GM23338 (cell line): Measurements from ENCODE around the gene GRK3. TPM values are rescaled to one million over a fixed set of nuclear protein-coding genes. Genes with fewer than 3 reads are reported as not detected.

Experiments
- ATAC-seq: fragments of 200-7000 bp; cut with Tn5 transposase; 3 replicates; pipeline ENCODE4 v1.9.1; 2020
- DNase-seq: peaks from one replicate; pipeline ENCODE4 v3.0.0-alpha.2; 2015; ENCODE audit warnings: low spot score
- H2AFZ ChIP-seq: fragments of 200-600 bp; sonication (generic); 2 replicates; pipeline ENCODE4 v1.8.0; 2016; ENCODE audit warnings: antibody characterized with exemption, mild to moderate bottlenecking, moderate library complexity
- H3F3A ChIP-seq: fragments of 200-600 bp; sonication (generic); replicated peaks from 2 replicates; pipeline ENCODE4 v1.8.0; 2017; ENCODE audit warnings: antibody characterized with exemption, mixed run types, low read depth
- H3K27ac ChIP-seq: fragments of 200-600 bp; sonication (generic); 2 replicates; pipeline ENCODE4 v1.6.1; 2016; ENCODE audit warnings: low read depth
- H3K27me3 ChIP-seq: fragments of 200-600 bp; sonication (generic); 2 replicates; pipeline ENCODE4 v1.8.0; 2016; ENCODE audit warnings: mild to moderate bottlenecking, mixed run types, moderate library complexity; ENCODE audit not compliant: insufficient read depth
- H3K36me3 ChIP-seq: fragments of 200-600 bp; sonication (generic); 2 replicates; pipeline ENCODE4 v1.8.0; 2016; ENCODE audit warnings: mild to moderate bottlenecking; ENCODE audit not compliant: insufficient read depth
- H3K4me1 ChIP-seq: fragments of 200-600 bp; sonication (generic); 2 replicates; pipeline ENCODE4 v1.8.0; 2016; ENCODE audit warnings: mild to moderate bottlenecking, moderate library complexity; ENCODE audit not compliant: insufficient read depth
- H3K4me2 ChIP-seq: fragments of 200-600 bp; sonication (generic); 2 replicates; pipeline ENCODE4 v1.7.1; 2017; ENCODE audit warnings: mixed run types
- H3K4me3 ChIP-seq: fragments of 200-600 bp; sonication (generic); 2 replicates; pipeline ENCODE4 v1.6.1; 2016; ENCODE audit warnings: mixed run types
- H3K79me2 ChIP-seq: fragments of 200-600 bp; sonication (generic); replicated peaks from 2 replicates; pipeline ENCODE4 v1.8.0; 2017; ENCODE audit warnings: mild to moderate bottlenecking; ENCODE audit not compliant: insufficient read depth
- H3K9me2 ChIP-seq: fragments of 200-600 bp; sonication (generic); 2 replicates; pipeline ENCODE4 v1.8.0; 2017; ENCODE audit not compliant: insufficient read depth
- H4K20me1 ChIP-seq: fragments of 200-600 bp; sonication (generic); replicated peaks from 2 replicates; pipeline ENCODE4 v1.8.0; 2017; ENCODE audit warnings: mild to moderate bottlenecking; ENCODE audit not compliant: insufficient read depth
- H3K27ac Mint-ChIP-seq: 2 replicates; pipeline ENCODE4 v1.8.0; 2020; ENCODE audit warnings: inconsistent platforms, mild to moderate bottlenecking, moderate library complexity, mixed read lengths
- H3K27me3 Mint-ChIP-seq: 3 replicates; pipeline ENCODE4 v1.8.0; 2022; ENCODE audit warnings: low read depth, mild to moderate bottlenecking, moderate library complexity, mixed read lengths, inconsistent platforms; ENCODE audit not compliant: insufficient read depth, poor library complexity
- H3K36me3 Mint-ChIP-seq: 3 replicates; pipeline ENCODE4 v1.8.0; 2021; ENCODE audit warnings: low read depth, mild to moderate bottlenecking, inconsistent platforms, moderate library complexity, mixed read lengths
- H3K4me1 Mint-ChIP-seq: 3 replicates; pipeline ENCODE4 v1.8.0; 2020; ENCODE audit warnings: mild to moderate bottlenecking, inconsistent platforms, mixed read lengths
- H3K4me3 Mint-ChIP-seq: 3 replicates; pipeline ENCODE4 v1.8.0; 2021; ENCODE audit warnings: moderate library complexity, mild to moderate bottlenecking, inconsistent platforms, mixed read lengths
- H3K9me3 Mint-ChIP-seq: 3 replicates; pipeline ENCODE4 v1.8.0; 2020; ENCODE audit warnings: moderate library complexity, mild to moderate bottlenecking, inconsistent platforms, mixed read lengths
- EZH2 ChIP-seq: fragments of 200-600 bp; sonication (generic); IDR thresholded peaks from one replicate; pipeline ENCODE4 v1.8.0; 2017; ENCODE audit warnings: antibody characterized with exemption, mild to moderate bottlenecking, low read depth; ENCODE audit not compliant: unreplicated experiment
- JUNB ChIP-seq: IDR thresholded peaks from one replicate; pipeline ENCODE4 v1.6.1; 2016; ENCODE audit warnings: antibody characterized with exemption; ENCODE audit not compliant: unreplicated experiment
- NANOG ChIP-seq: IDR thresholded peaks from 2 replicates; pipeline ENCODE4 v1.6.1; 2016; ENCODE audit warnings: antibody characterized with exemption, borderline replicate concordance
- POLR2AphosphoS5 ChIP-seq: IDR thresholded peaks from 2 replicates; pipeline ENCODE4 v1.6.1; 2016; ENCODE audit warnings: antibody characterized with exemption, low read depth
- STAT1 ChIP-seq: IDR thresholded peaks from one replicate; pipeline ENCODE4 v1.6.1; 2016; ENCODE audit warnings: antibody characterized with exemption; ENCODE audit not compliant: unreplicated experiment
- ZNF331 ChIP-seq: fragments of 250-450 bp; sonication (Bioruptor Pico); IDR thresholded peaks from 2 replicates; pipeline ENCODE4 v1.5.0; 2020; ENCODE audit warnings: low read depth, mild to moderate bottlenecking, moderate library complexity
- polyA plus RNA-seq: library from polyadenylated mRNA; unstranded; fragments of >200 nt; fragmentation: Nextera tagmentation; extraction: Ambion mirVana; gene quantifications from 2 replicates; pipeline ENCODE4 v1.2.1, GENCODE V29; 2016
- total RNA-seq: library from RNA; depleted of rRNA; stranded (reverse); fragments of >200 nt; shearing (Covaris generic); gene quantifications from 2 replicates; pipeline ENCODE4 v1.2.3, GENCODE V29; 2014
- TF ChIP-seq, protein P1 (sequence below), 2 experiments: fragments of 200-600 bp in 1 of 2; sonication (generic) in 1 of 2; conservative IDR thresholded peaks; 2 replicates each; pipeline versions ENCODE4 v1.5.1 to v1.6.1; 2016 to 2017; ENCODE audit warnings: antibody characterized with exemption in 2 of 2, low read depth in 2 of 2, mild to moderate bottlenecking in 2 of 2, moderate library complexity in 1 of 2
- TF ChIP-seq, protein P2 (sequence below): IDR thresholded peaks from 2 replicates; pipeline ENCODE4 v1.6.1; 2016; ENCODE audit warnings: antibody characterized with exemption
- TF ChIP-seq, protein P3 (sequence below): IDR thresholded peaks from one replicate; pipeline ENCODE4 v1.6.1; 2018; ENCODE audit warnings: antibody characterized with exemption; ENCODE audit not compliant: unreplicated experiment
- TF ChIP-seq, protein P4 (sequence below): fragments of 250-450 bp; sonication (Bioruptor Pico); IDR thresholded peaks from 2 replicates; pipeline ENCODE4 v1.5.0; 2020; ENCODE audit warnings: mild to moderate bottlenecking, moderate library complexity

The GRK3 gene
- total and polyA plus RNA-seq, 2 experiments from 2014 or later = 6.0 to 25.3 TPM

DNA sequence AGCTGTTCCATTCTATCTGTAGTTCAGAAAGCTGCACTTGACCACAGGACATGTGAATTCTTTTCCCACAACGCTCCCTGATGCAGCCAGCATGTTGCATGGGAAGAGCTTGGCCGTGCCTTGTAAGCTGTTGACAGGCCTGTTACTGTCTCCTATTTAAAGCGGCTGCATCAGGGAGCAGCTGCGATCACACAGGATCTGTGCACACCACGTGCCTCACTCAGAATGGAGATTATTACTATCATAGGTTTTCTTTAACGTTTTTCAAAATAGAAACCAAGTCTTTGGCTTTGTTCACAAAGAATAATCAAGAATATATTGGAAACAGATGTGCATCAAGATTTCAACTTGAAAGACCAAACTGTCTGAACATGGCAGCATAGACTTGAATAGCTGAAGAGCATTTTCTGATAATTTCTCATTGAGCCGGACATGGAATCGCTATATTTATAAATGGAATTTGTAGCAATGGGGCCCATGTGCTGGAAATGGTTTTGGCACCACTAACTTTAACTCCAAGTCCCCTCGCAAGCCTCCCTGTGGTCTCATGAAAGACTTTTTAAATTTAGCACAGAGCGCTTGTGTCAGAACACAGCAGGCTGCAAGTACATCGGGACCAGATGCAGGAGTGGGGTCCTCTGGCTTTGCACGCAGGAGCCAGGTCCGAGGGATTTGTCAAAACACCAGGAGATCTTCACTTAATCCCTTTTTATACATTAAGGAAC lies 136.7 kb downstream of the GRK3 start:
- Mint-ChIP-seq H3K36me3 (peaks cover 7% of the 10 kb centered on the region), H3K27me3 (peaks cover 6% of the 10 kb centered on the region), H3K4me3 (no peak overlapping the region), H3K27ac (no peak overlapping the region), H3K4me1 (no peaks in the 10 kb centered on the region), H3K9me3 (no peaks in the 10 kb centered on the region)
- Histone ChIP-seq H4K20me1 (peaks cover 3% of the 10 kb centered on the region; the same call in 1 of the 2 replicates), H3K36me3 (no peaks in the 10 kb centered on the region; the same call in 1 of the 2 replicates), H3K27ac (no peak overlapping the region), H3K79me2 (no peaks in the 10 kb centered on the region), H3K4me1 (no peaks in the 10 kb centered on the region), H2AFZ (no peak overlapping the region), H3F3A (no peaks in the 10 kb centered on the region), H3K27me3 (no peaks in the 10 kb centered on the region), H3K9me2 (no peaks in the 10 kb centered on the region), H3K4me2 (no peak overlapping the region), H3K4me3 (no peak overlapping the region)
- DNase-seq (no peak), ATAC-seq (no peak)
- TF ChIP-seq, protein P1, sequence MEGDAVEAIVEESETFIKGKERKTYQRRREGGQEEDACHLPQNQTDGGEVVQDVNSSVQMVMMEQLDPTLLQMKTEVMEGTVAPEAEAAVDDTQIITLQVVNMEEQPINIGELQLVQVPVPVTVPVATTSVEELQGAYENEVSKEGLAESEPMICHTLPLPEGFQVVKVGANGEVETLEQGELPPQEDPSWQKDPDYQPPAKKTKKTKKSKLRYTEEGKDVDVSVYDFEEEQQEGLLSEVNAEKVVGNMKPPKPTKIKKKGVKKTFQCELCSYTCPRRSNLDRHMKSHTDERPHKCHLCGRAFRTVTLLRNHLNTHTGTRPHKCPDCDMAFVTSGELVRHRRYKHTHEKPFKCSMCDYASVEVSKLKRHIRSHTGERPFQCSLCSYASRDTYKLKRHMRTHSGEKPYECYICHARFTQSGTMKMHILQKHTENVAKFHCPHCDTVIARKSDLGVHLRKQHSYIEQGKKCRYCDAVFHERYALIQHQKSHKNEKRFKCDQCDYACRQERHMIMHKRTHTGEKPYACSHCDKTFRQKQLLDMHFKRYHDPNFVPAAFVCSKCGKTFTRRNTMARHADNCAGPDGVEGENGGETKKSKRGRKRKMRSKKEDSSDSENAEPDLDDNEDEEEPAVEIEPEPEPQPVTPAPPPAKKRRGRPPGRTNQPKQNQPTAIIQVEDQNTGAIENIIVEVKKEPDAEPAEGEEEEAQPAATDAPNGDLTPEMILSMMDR (conservative IDR thresholded peaks at IDR 0.05; ENCODE audit: low read depth in 2 of 2) = no peak
- TF ChIP-seq, protein P2, sequence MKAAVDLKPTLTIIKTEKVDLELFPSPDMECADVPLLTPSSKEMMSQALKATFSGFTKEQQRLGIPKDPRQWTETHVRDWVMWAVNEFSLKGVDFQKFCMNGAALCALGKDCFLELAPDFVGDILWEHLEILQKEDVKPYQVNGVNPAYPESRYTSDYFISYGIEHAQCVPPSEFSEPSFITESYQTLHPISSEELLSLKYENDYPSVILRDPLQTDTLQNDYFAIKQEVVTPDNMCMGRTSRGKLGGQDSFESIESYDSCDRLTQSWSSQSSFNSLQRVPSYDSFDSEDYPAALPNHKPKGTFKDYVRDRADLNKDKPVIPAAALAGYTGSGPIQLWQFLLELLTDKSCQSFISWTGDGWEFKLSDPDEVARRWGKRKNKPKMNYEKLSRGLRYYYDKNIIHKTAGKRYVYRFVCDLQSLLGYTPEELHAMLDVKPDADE = no peak
- TF ChIP-seq EZH2 = no peak
- no peak for TF ChIP-seq NANOG
- no peak for TF ChIP-seq STAT1
- TF ChIP-seq ZNF331 (CRISPR knock-in tag) = no peak
- TF ChIP-seq, protein P3, sequence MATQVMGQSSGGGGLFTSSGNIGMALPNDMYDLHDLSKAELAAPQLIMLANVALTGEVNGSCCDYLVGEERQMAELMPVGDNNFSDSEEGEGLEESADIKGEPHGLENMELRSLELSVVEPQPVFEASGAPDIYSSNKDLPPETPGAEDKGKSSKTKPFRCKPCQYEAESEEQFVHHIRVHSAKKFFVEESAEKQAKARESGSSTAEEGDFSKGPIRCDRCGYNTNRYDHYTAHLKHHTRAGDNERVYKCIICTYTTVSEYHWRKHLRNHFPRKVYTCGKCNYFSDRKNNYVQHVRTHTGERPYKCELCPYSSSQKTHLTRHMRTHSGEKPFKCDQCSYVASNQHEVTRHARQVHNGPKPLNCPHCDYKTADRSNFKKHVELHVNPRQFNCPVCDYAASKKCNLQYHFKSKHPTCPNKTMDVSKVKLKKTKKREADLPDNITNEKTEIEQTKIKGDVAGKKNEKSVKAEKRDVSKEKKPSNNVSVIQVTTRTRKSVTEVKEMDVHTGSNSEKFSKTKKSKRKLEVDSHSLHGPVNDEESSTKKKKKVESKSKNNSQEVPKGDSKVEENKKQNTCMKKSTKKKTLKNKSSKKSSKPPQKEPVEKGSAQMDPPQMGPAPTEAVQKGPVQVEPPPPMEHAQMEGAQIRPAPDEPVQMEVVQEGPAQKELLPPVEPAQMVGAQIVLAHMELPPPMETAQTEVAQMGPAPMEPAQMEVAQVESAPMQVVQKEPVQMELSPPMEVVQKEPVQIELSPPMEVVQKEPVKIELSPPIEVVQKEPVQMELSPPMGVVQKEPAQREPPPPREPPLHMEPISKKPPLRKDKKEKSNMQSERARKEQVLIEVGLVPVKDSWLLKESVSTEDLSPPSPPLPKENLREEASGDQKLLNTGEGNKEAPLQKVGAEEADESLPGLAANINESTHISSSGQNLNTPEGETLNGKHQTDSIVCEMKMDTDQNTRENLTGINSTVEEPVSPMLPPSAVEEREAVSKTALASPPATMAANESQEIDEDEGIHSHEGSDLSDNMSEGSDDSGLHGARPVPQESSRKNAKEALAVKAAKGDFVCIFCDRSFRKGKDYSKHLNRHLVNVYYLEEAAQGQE = no peak
- TF ChIP-seq, protein P4, sequence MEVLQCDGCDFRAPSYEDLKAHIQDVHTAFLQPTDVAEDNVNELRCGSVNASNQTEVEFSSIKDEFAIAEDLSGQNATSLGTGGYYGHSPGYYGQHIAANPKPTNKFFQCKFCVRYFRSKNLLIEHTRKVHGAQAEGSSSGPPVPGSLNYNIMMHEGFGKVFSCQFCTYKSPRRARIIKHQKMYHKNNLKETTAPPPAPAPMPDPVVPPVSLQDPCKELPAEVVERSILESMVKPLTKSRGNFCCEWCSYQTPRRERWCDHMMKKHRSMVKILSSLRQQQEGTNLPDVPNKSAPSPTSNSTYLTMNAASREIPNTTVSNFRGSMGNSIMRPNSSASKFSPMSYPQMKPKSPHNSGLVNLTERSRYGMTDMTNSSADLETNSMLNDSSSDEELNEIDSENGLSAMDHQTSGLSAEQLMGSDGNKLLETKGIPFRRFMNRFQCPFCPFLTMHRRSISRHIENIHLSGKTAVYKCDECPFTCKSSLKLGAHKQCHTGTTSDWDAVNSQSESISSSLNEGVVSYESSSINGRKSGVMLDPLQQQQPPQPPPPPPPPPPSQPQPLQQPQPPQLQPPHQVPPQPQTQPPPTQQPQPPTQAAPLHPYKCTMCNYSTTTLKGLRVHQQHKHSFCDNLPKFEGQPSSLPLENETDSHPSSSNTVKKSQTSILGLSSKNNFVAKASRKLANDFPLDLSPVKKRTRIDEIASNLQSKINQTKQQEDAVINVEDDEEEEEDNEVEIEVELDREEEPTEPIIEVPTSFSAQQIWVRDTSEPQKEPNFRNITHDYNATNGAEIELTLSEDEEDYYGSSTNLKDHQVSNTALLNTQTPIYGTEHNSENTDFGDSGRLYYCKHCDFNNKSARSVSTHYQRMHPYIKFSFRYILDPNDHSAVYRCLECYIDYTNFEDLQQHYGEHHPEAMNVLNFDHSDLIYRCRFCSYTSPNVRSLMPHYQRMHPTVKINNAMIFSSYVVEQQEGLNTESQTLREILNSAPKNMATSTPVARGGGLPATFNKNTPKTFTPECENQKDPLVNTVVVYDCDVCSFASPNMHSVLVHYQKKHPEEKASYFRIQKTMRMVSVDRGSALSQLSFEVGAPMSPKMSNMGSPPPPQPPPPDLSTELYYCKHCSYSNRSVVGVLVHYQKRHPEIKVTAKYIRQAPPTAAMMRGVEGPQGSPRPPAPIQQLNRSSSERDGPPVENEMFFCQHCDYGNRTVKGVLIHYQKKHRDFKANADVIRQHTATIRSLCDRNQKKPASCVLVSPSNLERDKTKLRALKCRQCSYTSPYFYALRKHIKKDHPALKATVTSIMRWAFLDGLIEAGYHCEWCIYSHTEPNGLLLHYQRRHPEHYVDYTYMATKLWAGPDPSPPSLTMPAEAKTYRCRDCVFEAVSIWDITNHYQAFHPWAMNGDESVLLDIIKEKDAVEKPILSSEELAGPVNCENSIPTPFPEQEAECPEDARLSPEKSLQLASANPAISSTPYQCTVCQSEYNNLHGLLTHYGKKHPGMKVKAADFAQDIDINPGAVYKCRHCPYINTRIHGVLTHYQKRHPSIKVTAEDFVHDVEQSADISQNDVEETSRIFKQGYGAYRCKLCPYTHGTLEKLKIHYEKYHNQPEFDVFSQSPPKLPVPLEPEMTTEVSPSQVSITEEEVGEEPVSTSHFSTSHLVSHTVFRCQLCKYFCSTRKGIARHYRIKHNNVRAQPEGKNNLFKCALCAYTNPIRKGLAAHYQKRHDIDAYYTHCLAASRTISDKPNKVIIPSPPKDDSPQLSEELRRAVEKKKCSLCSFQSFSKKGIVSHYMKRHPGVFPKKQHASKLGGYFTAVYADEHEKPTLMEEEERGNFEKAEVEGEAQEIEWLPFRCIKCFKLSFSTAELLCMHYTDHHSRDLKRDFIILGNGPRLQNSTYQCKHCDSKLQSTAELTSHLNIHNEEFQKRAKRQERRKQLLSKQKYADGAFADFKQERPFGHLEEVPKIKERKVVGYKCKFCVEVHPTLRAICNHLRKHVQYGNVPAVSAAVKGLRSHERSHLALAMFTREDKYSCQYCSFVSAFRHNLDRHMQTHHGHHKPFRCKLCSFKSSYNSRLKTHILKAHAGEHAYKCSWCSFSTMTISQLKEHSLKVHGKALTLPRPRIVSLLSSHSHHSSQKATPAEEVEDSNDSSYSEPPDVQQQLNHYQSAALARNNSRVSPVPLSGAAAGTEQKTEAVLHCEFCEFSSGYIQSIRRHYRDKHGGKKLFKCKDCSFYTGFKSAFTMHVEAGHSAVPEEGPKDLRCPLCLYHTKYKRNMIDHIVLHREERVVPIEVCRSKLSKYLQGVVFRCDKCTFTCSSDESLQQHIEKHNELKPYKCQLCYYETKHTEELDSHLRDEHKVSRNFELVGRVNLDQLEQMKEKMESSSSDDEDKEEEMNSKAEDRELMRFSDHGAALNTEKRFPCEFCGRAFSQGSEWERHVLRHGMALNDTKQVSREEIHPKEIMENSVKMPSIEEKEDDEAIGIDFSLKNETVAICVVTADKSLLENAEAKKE = no peak
- no peak for TF ChIP-seq POLR2AphosphoS5
- no peak for TF ChIP-seq JUNB
